PC-3 (cell line): ENCODE measurements around the gene MTX2.

Experiments used
- CTCF ChIP-seq: fragments of 300-600 bp; sonication (generic); conservative IDR thresholded peaks from 2 replicates; pipeline ENCODE4 v1.5.1; 2017; ENCODE audit warnings: antibody characterized with exemption, low read depth, mild to moderate bottlenecking, low read length
- EZH2 ChIP-seq: fragments of 300-600 bp; sonication (generic); IDR thresholded peaks from one replicate; pipeline ENCODE4 v1.6.1; 2017; ENCODE audit warnings: antibody characterized with exemption, mild to moderate bottlenecking, low read length; ENCODE audit not compliant: unreplicated experiment
- EZH2phosphoT487 ChIP-seq: fragments of 300-600 bp; sonication (generic); IDR thresholded peaks from 2 replicates; pipeline ENCODE4 v1.6.1; 2018; ENCODE audit warnings: mild to moderate bottlenecking, antibody characterized with exemption, low read length, borderline replicate concordance

- TF ChIP-seq EZH2phosphoT487 (no peak), CTCF (no peak), EZH2 (no peak)
These were observed 55.6 kb downstream of the MTX2 start for GRCh38 chr2:176324862-176325261.
